Activated T-cell treated with anti-CD3 and anti-CD28 coated beads, Interleukin-2, amount 50 U/mL, for 24 hours (primary cell): ENCODE results near the gene ABCF1.
A peak's percentile ranks its signal among the peaks of the same experiment; 100 is the strongest.

Experiments used
- DNase-seq: peaks from one replicate; pipeline ENCODE4 v3.0.0-alpha.2; 2020
- H3K27ac Mint-ChIP-seq: 2 replicates; pipeline ENCODE4 v1.8.0; 2020; ENCODE audit warnings: mild to moderate bottlenecking, mixed read lengths
- H3K27me3 Mint-ChIP-seq: 2 replicates; pipeline ENCODE4 v1.8.0; 2020; ENCODE audit warnings: mixed read lengths
- H3K36me3 Mint-ChIP-seq: 2 replicates; pipeline ENCODE4 v1.8.0; 2020; ENCODE audit warnings: low read depth, mixed read lengths
- H3K4me1 Mint-ChIP-seq: 2 replicates; pipeline ENCODE4 v1.8.0; 2020; ENCODE audit warnings: low read depth, mixed read lengths
- H3K4me3 Mint-ChIP-seq: 2 replicates; pipeline ENCODE4 v1.8.0; 2020; ENCODE audit warnings: mild to moderate bottlenecking, moderate library complexity, mixed read lengths
- H3K9me3 Mint-ChIP-seq: 2 replicates; pipeline ENCODE4 v1.8.0; 2020; ENCODE audit warnings: mixed read lengths

ABCF1 gene

GRCh38 chr6:30616811-30617564, 45.7 kb downstream of the ABCF1 start, which contains the start of gene PPP1R10:
Gene PPP1R10 (minus strand): TSS chr6:30617243. CDS start chr6:30609944, 7,299 bp downstream.
- Mint-ChIP-seq H3K4me1 (peaks cover 48% of the 10 kb centered on the region), H3K27me3 (no peaks in the 10 kb centered on the region), H3K9me3 (no peaks in the 10 kb centered on the region), H3K27ac (peak within 1 kb of the TSS; percentile 99), H3K36me3 (peaks cover 93% of the 10 kb centered on the region), H3K4me3 (peak within 1 kb of the TSS; percentile 93)
- DNase-seq = peak; percentile 96

- Mint-ChIP-seq H3K4me3 (peak within 1 kb of the TSS; percentile 93), H3K36me3 (peaks cover 92% of the 10 kb centered on the region), H3K4me1 (peaks cover 44% of the 10 kb centered on the region)
Measured at GRCh38 chr6:30617565-30618269, 46.5 kb downstream of the ABCF1 start, which contains the start of gene MRPS18B. Gene MRPS18B (plus strand): TSS chr6:30617840. CDS start chr6:30617866, 26 bp downstream.

GRCh38 chr6:30618270-30618797, 47.1 kb downstream of the ABCF1 start:
- Mint-ChIP-seq H3K36me3 (peaks cover 92% of the 10 kb centered on the region), H3K27me3 (no peaks in the 10 kb centered on the region), H3K9me3 (no peaks in the 10 kb centered on the region), H3K4me1 (peaks cover 38% of the 10 kb centered on the region), H3K27ac (peak overlapping the region; percentile 99), H3K4me3 (peak overlapping the region; percentile 93)
- no peak for DNase-seq

More at GRCh38 chr6:30617565-30618269, 46.5 kb downstream of the ABCF1 start, which contains the start of gene MRPS18B:
- Mint-ChIP-seq H3K27me3 (no peaks in the 10 kb centered on the region), H3K27ac (peak within 1 kb of the TSS; percentile 99), H3K9me3 (no peaks in the 10 kb centered on the region)
- peak; percentile 94 for DNase-seq

- peak overlapping the region; percentile 99 for H3K27ac Mint-ChIP-seq
- peaks cover 27% of the 10 kb centered on the region for H3K4me1 Mint-ChIP-seq
- H3K27me3 Mint-ChIP-seq = no peaks in the 10 kb centered on the region
- H3K4me3 Mint-ChIP-seq = peak overlapping the region; percentile 93
- DNase-seq = no peak
- H3K36me3 Mint-ChIP-seq = peaks cover 92% of the 10 kb centered on the region
- no peaks in the 10 kb centered on the region for H3K9me3 Mint-ChIP-seq
Measured at GRCh38 chr6:30619561-30619960, 48.3 kb downstream of the ABCF1 start.

- H3K27me3 Mint-ChIP-seq = no peaks in the 10 kb centered on the region
- peaks cover 34% of the 10 kb centered on the region for H3K4me1 Mint-ChIP-seq
- H3K4me3 Mint-ChIP-seq = no peak overlapping the region
- no peak for DNase-seq
- H3K27ac Mint-ChIP-seq = peak overlapping the region; percentile 0
- no peaks in the 10 kb centered on the region for H3K9me3 Mint-ChIP-seq
- peaks cover 89% of the 10 kb centered on the region for H3K36me3 Mint-ChIP-seq
Measured at GRCh38 chr6:30625511-30625910, 54.3 kb downstream of the ABCF1 start.

- Mint-ChIP-seq H3K4me1 (peaks cover 29% of the 10 kb centered on the region), H3K9me3 (no peaks in the 10 kb centered on the region), H3K27ac (peak within 1 kb of the TSS; percentile 94), H3K36me3 (peaks cover 86% of the 10 kb centered on the region), H3K4me3 (peak within 1 kb of the TSS; percentile 87), H3K27me3 (no peaks in the 10 kb centered on the region)
- peak; percentile 92 for DNase-seq
Measured at GRCh38 chr6:30626484-30627366, 55.5 kb downstream of the ABCF1 start, which contains the start of gene ATAT1. Gene ATAT1 (plus strand): TSS chr6:30626874.

GRCh38 chr6:30635834-30636233, 64.6 kb downstream of the ABCF1 start:
- no peaks in the 10 kb centered on the region for H3K9me3 Mint-ChIP-seq
- H3K4me3 Mint-ChIP-seq = no peak overlapping the region
- no peak overlapping the region for H3K27ac Mint-ChIP-seq
- H3K4me1 Mint-ChIP-seq = peaks cover 7% of the 10 kb centered on the region
- DNase-seq = no peak
- peaks cover 48% of the 10 kb centered on the region for H3K36me3 Mint-ChIP-seq
- H3K27me3 Mint-ChIP-seq = no peaks in the 10 kb centered on the region

- Mint-ChIP-seq H3K4me1 (peaks cover 18% of the 10 kb centered on the region), H3K27me3 (no peaks in the 10 kb centered on the region), H3K4me3 (no peak overlapping the region), H3K36me3 (peaks cover 61% of the 10 kb centered on the region), H3K27ac (peak overlapping the region; percentile 30), H3K9me3 (no peaks in the 10 kb centered on the region)
- DNase-seq = no peak
Measured at GRCh38 chr6:30640481-30640880, 69.2 kb downstream of the ABCF1 start.

GRCh38 chr6:30641048-30641447, 69.8 kb downstream of the ABCF1 start:
- no peaks in the 10 kb centered on the region for H3K27me3 Mint-ChIP-seq
- peaks cover 24% of the 10 kb centered on the region for H3K4me1 Mint-ChIP-seq
- H3K4me3 Mint-ChIP-seq = no peak overlapping the region
- peaks cover 61% of the 10 kb centered on the region for H3K36me3 Mint-ChIP-seq
- no peak for DNase-seq
- H3K27ac Mint-ChIP-seq = peak overlapping the region; percentile 41
- H3K9me3 Mint-ChIP-seq = no peaks in the 10 kb centered on the region
